GM12878 (cell line): ENCODE results near the gene WDR17. TPM values are rescaled to one million over a fixed set of nuclear protein-coding genes. Genes with fewer than 3 reads are reported as not detected.

Experiments
- ATAC-seq: fragments of 200-7000 bp; cut with Tn5 transposase; 3 replicates; pipeline ENCODE4 v1.9.1; 2020; ENCODE audit warnings: mild to moderate bottlenecking, moderate library complexity
- BruUV-seq: library from RNA; stranded (reverse); fragments of 400-500 nt; replicated peaks from 2 replicates; lab custom pipeline; 2021; lab: Mats Ljungman, UMichigan
- CTCF ChIA-PET: fragments of 300-600 bp; sonication (Branson Sonifier 250); formaldehyde crosslinking; extraction: SDS; loops from one replicate; lab custom pipeline; 2021; ENCODE audit warnings: inconsistent platforms; lab: Yijun Ruan, JAX
- POLR2A ChIA-PET: fragments of 350-600 bp; formaldehyde crosslinking; extraction: SDS; loops from one replicate; lab custom pipeline; 2021; ENCODE audit warnings: inconsistent platforms; lab: Charles Lee
- RAD21 ChIA-PET: fragments of 300-600 bp; sonication (Branson Sonifier 250); formaldehyde crosslinking; loops from one replicate; lab custom pipeline; 2023; ENCODE audit warnings: antibody characterized with exemption; ENCODE audit not compliant: unreplicated experiment; lab: Charles Lee
- SMC1A ChIA-PET: fragments of 300-600 bp; sonication (Branson Sonifier 250); formaldehyde crosslinking; loops from one replicate; lab custom pipeline; 2023; ENCODE audit not compliant: unreplicated experiment, uncharacterized antibody; lab: Charles Lee
- DNase-seq: peaks from one replicate; pipeline ENCODE4 v3.0.0-alpha.2; 2011; ENCODE audit warnings: low read depth, low spot score
- FAIRE-seq: peaks from 3 replicates; lab custom pipeline; 2011; peaks lifted over from hg19 to GRCh38; lab: Jason Lieb, UNC
- H2AFZ ChIP-seq: 2 replicates; pipeline ENCODE4 v1.6.0; 2011; ENCODE audit warnings: low read depth, low read length, control low read depth; ENCODE audit not compliant: control insufficient read depth
- H3K27ac ChIP-seq: 2 replicates; pipeline ENCODE4 v1.5.1; 2011; ENCODE audit warnings: control low read depth; ENCODE audit not compliant: control insufficient read depth, insufficient read depth
- H3K27me3 ChIP-seq, 2 experiments: replicated peaks in 1 of 2; 2 replicates each; pipeline versions ENCODE4 v1.6.0 to v1.6.1; 2011; ENCODE audit warnings: low read length in 1 of 2; ENCODE audit not compliant: control insufficient read depth in 2 of 2, insufficient read depth in 2 of 2
- H3K36me3 ChIP-seq, 2 experiments: 2 replicates each; pipeline ENCODE4 v1.5.1; 2011; ENCODE audit warnings: low read length in 1 of 2; ENCODE audit not compliant: control insufficient read depth in 2 of 2, insufficient read depth in 2 of 2
- H3K4me1 ChIP-seq: 2 replicates; pipeline ENCODE4 v1.6.1; 2011; ENCODE audit warnings: mild to moderate bottlenecking, low read length, moderate library complexity, mixed read lengths; ENCODE audit not compliant: control insufficient read depth, insufficient read depth
- H3K4me2 ChIP-seq: 2 replicates; pipeline ENCODE4 v1.6.0; 2011; ENCODE audit warnings: control low read depth; ENCODE audit not compliant: control insufficient read depth, insufficient read depth
- H3K4me3 ChIP-seq: fragments of 200-600 bp; sonication (generic); 2 replicates; pipeline ENCODE4 v1.5.1; 2016
- H3K79me2 ChIP-seq: 2 replicates; pipeline ENCODE4 v1.6.0; 2011; ENCODE audit warnings: low read length; ENCODE audit not compliant: control insufficient read depth, insufficient read depth
- H3K9ac ChIP-seq: 2 replicates; pipeline ENCODE4 v1.8.0; 2011; ENCODE audit warnings: low read length, control low read depth, mixed read lengths; ENCODE audit not compliant: control insufficient read depth, insufficient read depth
- H3K9me3 ChIP-seq: replicated peaks from 3 replicates; pipeline ENCODE4 v1.5.1; 2011; ENCODE audit warnings: mild to moderate bottlenecking, low read length; ENCODE audit not compliant: control insufficient read depth, insufficient read depth
- H4K20me1 ChIP-seq: 2 replicates; pipeline ENCODE4 v1.6.0; 2011; ENCODE audit not compliant: control insufficient read depth, insufficient read depth
- BRCA1 ChIP-seq: IDR thresholded peaks from 2 replicates; pipeline ENCODE4 v1.6.1; 2011; ENCODE audit warnings: low read depth, low read length, improper control_type of control experiment
- CEBPZ ChIP-seq: fragments of 150-350 bp; IDR thresholded peaks from 2 replicates; pipeline ENCODE4 v1.6.1; 2016; ENCODE audit warnings: low read depth, low read length
- DPF2 ChIP-seq: fragments of 450-650 bp; IDR thresholded peaks from 2 replicates; pipeline ENCODE4 v1.6.1; 2017; ENCODE audit warnings: mild to moderate bottlenecking
- FOS ChIP-seq: IDR thresholded peaks from 3 replicates; pipeline ENCODE4 v1.6.1; 2011; ENCODE audit warnings: borderline replicate concordance; ENCODE audit not compliant: insufficient read length; ENCODE audit errors: extremely low read depth
- IRF3 ChIP-seq: fragments of 450-650 bp; IDR thresholded peaks from 2 replicates; pipeline ENCODE4 v1.6.1; 2014; ENCODE audit warnings: mild to moderate bottlenecking
- SIX5 ChIP-seq: IDR thresholded peaks from 2 replicates; pipeline ENCODE4 v1.6.1; 2011; ENCODE audit warnings: mild to moderate bottlenecking, low read depth, low read length, moderate library complexity; ENCODE audit not compliant: severe bottlenecking
- SKIL ChIP-seq: fragments of 450-650 bp; IDR thresholded peaks from 2 replicates; pipeline ENCODE4 v1.6.1; 2017; ENCODE audit warnings: mild to moderate bottlenecking, low read depth, inconsistent platforms; ENCODE audit not compliant: poor library complexity, severe bottlenecking
- SUZ12 ChIP-seq: fragments of 200-600 bp; sonication (generic); IDR thresholded peaks from one replicate; pipeline ENCODE4 v1.6.1; 2018; ENCODE audit warnings: antibody characterized with exemption, mild to moderate bottlenecking; ENCODE audit not compliant: unreplicated experiment
- WRNIP1 ChIP-seq: IDR thresholded peaks from 2 replicates; pipeline ENCODE4 v1.6.1; 2011; ENCODE audit warnings: low read depth, low read length, improper control_type of control experiment, borderline replicate concordance
- ZZZ3 ChIP-seq: IDR thresholded peaks from 2 replicates; pipeline ENCODE4 v1.6.1; 2011; ENCODE audit warnings: low read depth; ENCODE audit not compliant: control insufficient read depth, insufficient read length
- WGBS: methylation state at CpG from one replicate; pipeline ENCODE4 v1.1.6; 2016; ENCODE audit warnings: low lambda C conversion rate; ENCODE audit not compliant: insufficient replicate concordance, insufficient coverage; ENCODE audit errors: missing lambda C conversion rate; 5-methylcytosine and 5-hydroxymethylcytosine counted together
- in situ Hi-C: fragments of 300-500 bp; cut with MboI; formaldehyde crosslinking; loops from 9 replicates; pipeline ENCODE4 v1.14.3; 2018; ENCODE audit warnings: mixed read lengths
- intact Hi-C: fragments of 100-400 bp; cut with micrococcal nuclease; formaldehyde crosslinking; loops from one replicate; pipeline ENCODE4 v1.14.2; 2022; ENCODE audit not compliant: unreplicated experiment
- polyA plus RNA-seq, 11 experiments: library from polyadenylated mRNA; depleted of rRNA in 4 of 11; unstranded in 6 of 11; stranded (reverse) in 5 of 11; fragments of >200 nt; fragmentation: Nextera tagmentation in 4 of 11; fragmentation: Illumina TruSeq in 1 of 11; extraction: Ambion mirVana in 4 of 11; extraction: Trizol in 1 of 11; gene quantifications; 1 replicate in 1 of 11; 2 replicates in 10 of 11; pipeline versions ENCODE4 v1.2.1 to v1.2.3, GENCODE V29; 2011 to 2016; ENCODE audit warnings: inconsistent platforms in 2 of 11, missing spikeins in 2 of 11, low read depth in 1 of 11
- total RNA-seq, 4 experiments: library from RNA; depleted of rRNA in 3 of 4; stranded (reverse); fragments of >200 nt in 3 of 4; fragmentation: Illumina TruSeq in 1 of 4; extraction: Trizol in 1 of 4; gene quantifications; 2 replicates each; pipeline versions ENCODE4 v1.2.1 to v1.2.3, GENCODE V29; 2013 to 2021

The WDR17 gene
- total and polyA plus RNA-seq, 10 of the 15 experiments (the other 5 are each of a cell fraction or from before 2014, with no cell fraction given): 0.43 to 3.8 (median 2.8) TPM

- SMC1A ChIA-PET: no interaction called here
- H3K9ac ChIP-seq: no peak overlapping the region
- no TSS peak for BruUV-seq
- RAD21 ChIA-PET: no interaction called here
- no peak overlapping the region for H2AFZ ChIP-seq
- no peaks in the 10 kb centered on the region for H3K27me3 ChIP-seq
- no peaks in the 10 kb centered on the region for H4K20me1 ChIP-seq
- FAIRE-seq (no peak), ATAC-seq (no peak), DNase-seq (no peak)
- no peak overlapping the region for H3K4me2 ChIP-seq
- CTCF ChIA-PET: no interaction called here
- H3K4me3 ChIP-seq: no peak overlapping the region
- no peaks in the 10 kb centered on the region for H3K36me3 ChIP-seq
- H3K79me2 ChIP-seq: no peaks in the 10 kb centered on the region
- no peak for TF ChIP-seq BRCA1
- TF ChIP-seq FOS: no peak
- TF ChIP-seq IRF3: no peak
- TF ChIP-seq DPF2: no peak
- no peak for TF ChIP-seq SIX5
- TF ChIP-seq CEBPZ: no peak
- no peak for TF ChIP-seq WRNIP1
- no peak for TF ChIP-seq ZZZ3
- no peak for TF ChIP-seq SKIL
- no peak for TF ChIP-seq SUZ12
- H3K4me1 ChIP-seq: no peaks in the 10 kb centered on the region
- POLR2A ChIA-PET: no interaction called here
- WGBS: 77% methylated on average over 6 of the region's 6 CpGs
- no peaks in the 10 kb centered on the region for H3K9me3 ChIP-seq
- in situ Hi-C loops (no loop called here), intact Hi-C loops (no loop called here)
- no peak overlapping the region for H3K27ac ChIP-seq
Observed at GRCh38 chr4:176186671-176187395, 121.2 kb downstream of the WDR17 start.
